Esophagus (tissue), 2 donors: ENCODE measurements around the gene BAMBI. TPM values are rescaled to one million over a fixed set of nuclear protein-coding genes. Genes with fewer than 3 reads are reported as not detected.

Experiments used
- H3K27ac ChIP-seq, 2 donors: one replicate each; pipeline ENCODE4 v1.5.1; 2013; ENCODE audit warnings: low read depth in 2 of 2, mild to moderate bottlenecking in 2 of 2, inconsistent platforms in 1 of 2, low read length in 1 of 2, moderate library complexity in 1 of 2
- H3K27me3 ChIP-seq, 2 donors: one replicate each; pipeline ENCODE4 v1.6.1; 2013; ENCODE audit warnings: low read length in 2 of 2, control low read depth in 1 of 2, mild to moderate bottlenecking in 1 of 2; ENCODE audit not compliant: insufficient read depth in 2 of 2, control insufficient read depth in 1 of 2
- H3K36me3 ChIP-seq, 2 donors: one replicate each; pipeline ENCODE4 v1.6.1; 2013; ENCODE audit warnings: low read length in 1 of 2; ENCODE audit not compliant: control insufficient read depth in 2 of 2, insufficient read depth in 2 of 2
- H3K4me1 ChIP-seq, 2 donors: one replicate each; pipeline ENCODE4 v1.6.1; 2013; ENCODE audit warnings: low read length in 1 of 2; ENCODE audit not compliant: control insufficient read depth in 2 of 2, insufficient read depth in 2 of 2
- H3K4me3 ChIP-seq, 2 donors: one replicate each; pipeline ENCODE4 v1.5.1; 2013; ENCODE audit warnings: low read length in 2 of 2, mild to moderate bottlenecking in 2 of 2, low read depth in 1 of 2, moderate library complexity in 1 of 2
- H3K9me3 ChIP-seq, 2 donors: one replicate each; pipeline ENCODE4 v1.6.1; 2013; ENCODE audit warnings: mild to moderate bottlenecking in 2 of 2, low read depth in 1 of 2, low read length in 1 of 2, moderate library complexity in 1 of 2; ENCODE audit not compliant: control insufficient read depth in 2 of 2, insufficient read depth in 1 of 2
- WGBS, 2 donors: extraction: QIAGEN DNeasy Blood & Tissue Kit; methylation state at CpG; one replicate each; pipeline ENCODE4 v1.1.7; 2013; 5-methylcytosine and 5-hydroxymethylcytosine counted together
- polyA plus RNA-seq, 2 donors: library from polyadenylated mRNA; stranded (reverse); fragments of 200-250 nt; gene quantifications; one replicate each; pipeline ENCODE4 v1.2.3, GENCODE V29; 2013
- donor health status: healthy with polysubstance abuse.
- donor health status: Bipolar disorder and iron deficiency.

Gene BAMBI
- polyA plus RNA-seq, 2 donors = 0.59 to 6.7 TPM

DNA sequence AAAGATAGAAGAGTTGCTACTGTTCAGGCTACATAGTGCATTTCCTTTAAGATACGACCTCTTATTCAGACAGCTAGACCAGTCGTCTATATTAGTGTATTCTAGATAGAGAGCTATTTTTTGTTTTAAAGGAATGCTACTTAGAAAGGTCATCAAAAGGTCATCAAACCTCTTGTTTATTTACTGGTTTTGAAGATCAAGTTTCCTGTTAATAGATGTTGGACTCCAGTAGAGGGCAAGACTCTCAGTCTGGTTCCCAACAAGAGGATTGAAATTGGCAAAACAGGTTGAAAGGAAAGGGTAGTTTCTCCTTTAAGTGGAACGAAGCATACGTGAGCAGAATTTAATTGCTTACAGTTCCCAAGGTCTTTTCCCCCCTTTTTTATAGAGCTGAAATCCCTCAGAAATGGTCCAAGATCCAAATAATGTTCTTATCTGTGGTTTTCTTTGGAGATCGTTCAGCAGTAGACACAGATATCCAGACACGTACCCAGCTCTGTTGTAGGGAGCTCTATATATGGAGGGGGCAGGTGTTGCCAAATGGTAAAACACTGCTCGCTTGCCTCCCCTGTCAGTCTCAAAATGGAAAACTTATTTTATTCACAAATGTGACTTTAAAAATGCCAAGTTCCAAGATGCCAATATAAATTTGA lies 37.2 kb downstream of the BAMBI start:
- Histone ChIP-seq H3K4me1 (no peaks in the 10 kb centered on the region), H3K4me3 (no peak overlapping the region), H3K27ac (no peak overlapping the region), H3K9me3 (no peaks in the 10 kb centered on the region), H3K27me3 (no peaks in the 10 kb centered on the region), H3K36me3 (no peaks in the 10 kb centered on the region)
- 80 to 88% methylated on average over 7 of the region's 7 CpGs for WGBS, 2 donors

- H3K9me3 ChIP-seq = no peaks in the 10 kb centered on the region
- no peak overlapping the region for H3K4me3 ChIP-seq
- no peak overlapping the region for H3K27ac ChIP-seq
- H3K36me3 ChIP-seq = no peaks in the 10 kb centered on the region
- H3K4me1 ChIP-seq = no peaks in the 10 kb centered on the region
- WGBS, 2 donors = 75 to 77% methylated on average over 4 of the region's 4 CpGs
- no peaks in the 10 kb centered on the region for H3K27me3 ChIP-seq
Observed at GRCh38 chr10:28715246-28715645, 37.9 kb downstream of the BAMBI start.

GRCh38 chr10:28715757-28716156 lies 38.4 kb downstream of the BAMBI start:
- no peaks in the 10 kb centered on the region for H3K27me3 ChIP-seq
- H3K27ac ChIP-seq = no peak overlapping the region
- H3K9me3 ChIP-seq = no peaks in the 10 kb centered on the region
- no peaks in the 10 kb centered on the region for H3K36me3 ChIP-seq
- WGBS, 2 donors = 89 to 92% methylated on average over 2 of the region's 2 CpGs
- H3K4me3 ChIP-seq = no peak overlapping the region
- no peaks in the 10 kb centered on the region for H3K4me1 ChIP-seq

DNA sequence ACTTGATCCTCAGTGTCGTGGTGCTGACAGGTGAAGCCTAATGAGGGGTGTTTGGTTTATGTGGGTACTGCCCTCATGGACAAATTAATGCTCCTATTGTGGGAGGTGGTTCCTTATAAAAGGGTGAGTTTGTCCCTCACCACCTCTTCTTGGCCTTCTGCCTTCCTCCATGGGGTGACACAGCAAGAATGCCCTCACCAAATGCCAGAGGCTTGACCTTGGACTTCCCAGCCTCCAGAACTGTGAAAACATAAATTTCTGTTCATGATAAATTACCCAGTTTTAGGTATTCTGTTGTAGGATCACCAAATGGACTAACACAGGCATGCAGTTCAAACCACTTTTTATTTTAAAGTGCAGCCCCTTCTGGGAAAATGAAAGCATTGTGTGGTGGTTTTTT lies 39.4 kb downstream of the BAMBI start:
- Histone ChIP-seq H3K4me3 (no peak overlapping the region), H3K27me3 (no peaks in the 10 kb centered on the region), H3K36me3 (no peaks in the 10 kb centered on the region), H3K4me1 (no peaks in the 10 kb centered on the region), H3K27ac (no peak overlapping the region), H3K9me3 (no peaks in the 10 kb centered on the region)
- WGBS, 2 donors = 76 to 81% methylated on average over 1 of the region's 1 CpG

GRCh38 chr10:28717656-28718201 lies 40.4 kb downstream of the BAMBI start:
- Histone ChIP-seq H3K4me1 (peaks cover 0 to 3% of the 10 kb centered on the region in 2 donors), H3K36me3 (no peaks in the 10 kb centered on the region), H3K4me3 (no peak overlapping the region), H3K27ac (no peak overlapping the region), H3K9me3 (no peaks in the 10 kb centered on the region), H3K27me3 (no peaks in the 10 kb centered on the region)
- 67 to 85% methylated on average over 3 of the region's 3 CpGs for WGBS, 2 donors

GRCh38 chr10:28719789-28720436 lies 42.6 kb downstream of the BAMBI start:
- no peaks in the 10 kb centered on the region for H3K27me3 ChIP-seq
- H3K9me3 ChIP-seq = no peaks in the 10 kb centered on the region
- H3K36me3 ChIP-seq = no peaks in the 10 kb centered on the region
- H3K27ac ChIP-seq = no peak overlapping the region
- peaks cover 0 to 3% of the 10 kb centered on the region in 2 donors for H3K4me1 ChIP-seq
- 62% methylated on average over 8 of the region's 8 CpGs for WGBS, 2 donors
- H3K4me3 ChIP-seq = no peak overlapping the region

DNA sequence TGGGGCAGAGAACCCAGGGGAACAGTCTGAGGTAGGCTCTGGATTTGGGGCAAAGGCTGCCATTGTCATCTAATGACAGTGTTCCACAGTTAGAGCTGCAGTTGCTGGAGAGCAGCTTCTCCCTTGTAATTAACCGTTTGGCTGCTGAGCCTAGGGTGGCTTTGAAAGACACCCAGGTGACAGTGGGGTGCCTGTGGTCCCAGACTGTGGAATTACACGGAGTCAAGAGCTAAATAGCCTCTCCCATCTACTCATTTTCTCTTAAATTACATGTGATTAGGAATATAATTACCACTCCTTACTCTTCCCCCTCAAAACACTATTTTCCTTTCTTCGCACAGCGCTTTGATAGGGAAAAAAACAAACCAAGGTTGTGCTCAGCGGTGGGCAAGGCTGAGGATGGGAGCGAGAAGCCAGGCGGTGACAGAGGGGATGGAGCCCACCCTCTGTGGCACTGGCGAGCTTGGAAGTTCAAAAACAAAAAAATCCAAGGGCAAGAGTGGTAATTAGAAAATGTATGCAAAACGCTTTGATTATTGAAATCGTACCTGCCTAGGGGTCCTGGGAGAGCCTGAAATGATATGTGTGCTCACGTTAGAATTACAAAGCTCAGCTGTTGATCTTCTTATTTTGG lies 44.1 kb downstream of the BAMBI start:
- Histone ChIP-seq H3K27ac (no peak overlapping the region), H3K4me1 (peaks cover 0 to 3% of the 10 kb centered on the region in 2 donors), H3K36me3 (no peaks in the 10 kb centered on the region), H3K9me3 (no peaks in the 10 kb centered on the region), H3K27me3 (no peaks in the 10 kb centered on the region), H3K4me3 (no peak overlapping the region)
- WGBS, 2 donors = 67 to 75% methylated on average over 11 of the region's 11 CpGs

DNA sequence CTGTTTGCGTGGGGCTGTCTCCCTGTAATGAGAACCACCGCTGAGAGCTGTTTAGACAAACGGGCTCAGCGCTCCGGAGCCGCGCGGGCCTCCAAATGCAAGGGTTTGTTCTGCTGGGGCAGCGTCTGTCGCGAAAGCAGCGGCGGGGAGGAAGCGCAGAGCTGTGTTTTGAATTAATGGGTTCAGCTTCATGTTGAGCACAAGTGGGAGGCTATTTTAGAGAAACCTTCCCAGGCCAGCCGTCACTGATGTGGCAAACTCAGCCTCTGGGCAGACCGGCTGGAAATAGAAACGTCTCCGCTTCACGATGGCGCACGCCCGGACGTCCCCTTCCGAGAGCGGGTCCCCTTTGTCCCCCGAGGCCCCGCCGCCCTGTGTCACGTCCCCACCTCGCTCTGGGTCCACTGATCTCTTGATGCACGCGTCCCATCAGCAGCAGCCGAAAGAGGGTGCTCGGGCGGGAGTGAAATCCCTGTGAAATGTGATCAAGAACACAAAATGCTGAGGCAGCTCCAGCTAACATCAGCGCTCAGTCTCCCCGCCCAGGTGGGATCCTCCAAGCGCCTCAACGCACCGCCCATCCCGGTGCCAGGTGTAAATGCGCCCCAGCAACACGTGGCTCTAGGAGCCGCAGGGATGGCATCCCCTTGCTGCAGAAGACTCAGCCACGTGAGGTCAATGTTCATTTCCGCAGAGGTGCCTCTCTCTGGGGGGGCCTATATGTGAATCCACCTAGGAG lies 44.9 kb downstream of the BAMBI start:
- H3K9me3 ChIP-seq = no peaks in the 10 kb centered on the region
- WGBS, 2 donors = 2 to 3% methylated on average over 46 of the region's 46 CpGs
- no peaks in the 10 kb centered on the region for H3K27me3 ChIP-seq
- peaks cover 0 to 3% of the 10 kb centered on the region in 2 donors for H3K4me1 ChIP-seq
- no peaks in the 10 kb centered on the region for H3K36me3 ChIP-seq
- H3K27ac ChIP-seq = no peak overlapping the region
- peak overlapping the region; percentile 22 to 42 for H3K4me3 ChIP-seq

DNA sequence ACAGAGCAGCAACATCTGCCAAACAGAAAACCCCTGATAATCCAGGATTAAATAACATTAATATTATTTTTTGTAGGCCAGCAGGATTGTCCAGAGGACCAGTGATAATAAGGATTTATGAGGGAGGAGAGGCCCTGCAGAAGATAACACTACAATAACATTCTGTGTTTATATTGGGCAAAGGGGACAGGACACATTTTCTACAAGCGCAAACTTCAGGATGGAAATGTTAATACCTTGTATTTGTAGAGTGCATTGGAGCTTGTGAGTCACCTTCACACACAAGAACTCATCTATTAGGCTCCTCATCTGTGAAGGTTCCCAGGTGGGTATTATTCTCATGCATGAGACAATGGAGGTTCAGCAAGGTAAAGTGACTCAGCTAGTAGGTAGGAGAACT lies 51.0 kb downstream of the BAMBI start:
- WGBS, 2 donors = 58 to 63% methylated on average over 1 of the region's 1 CpG

More for the DNA sequence above, 51.0 kb downstream of the BAMBI start:
- Histone ChIP-seq H3K27ac (no peak overlapping the region), H3K4me1 (no peaks in the 10 kb centered on the region), H3K27me3 (no peaks in the 10 kb centered on the region), H3K4me3 (no peak overlapping the region), H3K9me3 (no peaks in the 10 kb centered on the region), H3K36me3 (no peaks in the 10 kb centered on the region)
